Ishikawa (cell line): ENCODE data around the gene KIF5B.

Source experiments
- CEBPB ChIP-seq: IDR thresholded peaks from 2 replicates; pipeline ENCODE4 v1.6.1; 2012
- CREB1 ChIP-seq: IDR thresholded peaks from 2 replicates; pipeline ENCODE4 v1.6.1; 2012; ENCODE audit warnings: low read depth
- EGR1 ChIP-seq: IDR thresholded peaks from 2 replicates; pipeline ENCODE4 v1.6.1; 2012
- EP300 ChIP-seq: IDR thresholded peaks from 2 replicates; pipeline ENCODE4 v1.6.1; 2012; ENCODE audit warnings: borderline replicate concordance
- FOXM1 ChIP-seq: IDR thresholded peaks from 2 replicates; pipeline ENCODE4 v1.6.1; 2012; ENCODE audit warnings: low read depth, borderline replicate concordance
- NFIC ChIP-seq: IDR thresholded peaks from 2 replicates; pipeline ENCODE4 v1.6.1; 2012
- RAD21 ChIP-seq: IDR thresholded peaks from 2 replicates; pipeline ENCODE4 v1.6.1; 2012; ENCODE audit warnings: low read depth
- TAF1 ChIP-seq: IDR thresholded peaks from 2 replicates; pipeline ENCODE4 v1.6.1; 2012; ENCODE audit warnings: low read depth, mild to moderate bottlenecking
- TCF12 ChIP-seq: IDR thresholded peaks from 2 replicates; pipeline ENCODE4 v1.6.1; 2012; ENCODE audit warnings: low read depth
- TEAD4 ChIP-seq: IDR thresholded peaks from 2 replicates; pipeline ENCODE4 v1.6.1; 2012
- YY1 ChIP-seq: IDR thresholded peaks from 2 replicates; pipeline ENCODE4 v1.6.1; 2012; ENCODE audit warnings: low read depth
- ZBTB7A ChIP-seq: IDR thresholded peaks from 2 replicates; pipeline ENCODE4 v1.6.1; 2012; ENCODE audit warnings: low read depth
- TF ChIP-seq, protein P1 (sequence below): IDR thresholded peaks from 2 replicates; pipeline ENCODE4 v1.6.1; 2012
- TF ChIP-seq, protein P2 (sequence below): IDR thresholded peaks from 2 replicates; pipeline ENCODE4 v1.6.1; 2012
- TF ChIP-seq, protein P3 (sequence below): IDR thresholded peaks from 2 replicates; pipeline ENCODE4 v1.6.1; 2012; ENCODE audit warnings: low read depth, mild to moderate bottlenecking

Gene KIF5B

GRCh38 chr10:31999070-31999660, 57.1 kb downstream of the KIF5B start:
- TF ChIP-seq YY1 (no peak), NFIC (no peak), RAD21 (no peak), EGR1 (no peak)
- TF ChIP-seq, protein P1, sequence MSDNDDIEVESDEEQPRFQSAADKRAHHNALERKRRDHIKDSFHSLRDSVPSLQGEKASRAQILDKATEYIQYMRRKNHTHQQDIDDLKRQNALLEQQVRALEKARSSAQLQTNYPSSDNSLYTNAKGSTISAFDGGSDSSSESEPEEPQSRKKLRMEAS: no peak

- TF ChIP-seq ZBTB7A (no peak), TCF12 (no peak), TEAD4 (no peak)
Measured at GRCh38 chr10:31994926-31995325, 61.3 kb downstream of the KIF5B start.

DNA sequence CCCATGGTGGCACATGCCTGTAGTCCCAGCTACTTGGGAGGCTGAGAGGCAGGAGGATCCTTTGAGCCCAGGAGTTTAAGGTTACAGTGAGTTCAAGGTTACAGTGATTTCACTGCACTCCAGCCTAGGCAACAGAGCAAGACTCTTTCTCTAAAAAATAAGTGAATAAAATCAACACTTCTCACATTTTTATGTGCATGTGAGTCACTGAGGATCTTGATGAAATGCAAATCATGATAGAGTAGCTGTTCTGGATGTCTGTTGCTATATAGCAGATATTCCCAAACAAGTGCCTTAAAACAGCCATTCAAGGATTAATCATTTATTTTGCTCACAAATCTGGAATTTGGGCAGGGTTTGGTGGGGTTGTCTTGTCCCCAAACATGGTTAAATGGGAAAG, 65.3 kb downstream of the KIF5B start:
- TF ChIP-seq, protein P2, sequence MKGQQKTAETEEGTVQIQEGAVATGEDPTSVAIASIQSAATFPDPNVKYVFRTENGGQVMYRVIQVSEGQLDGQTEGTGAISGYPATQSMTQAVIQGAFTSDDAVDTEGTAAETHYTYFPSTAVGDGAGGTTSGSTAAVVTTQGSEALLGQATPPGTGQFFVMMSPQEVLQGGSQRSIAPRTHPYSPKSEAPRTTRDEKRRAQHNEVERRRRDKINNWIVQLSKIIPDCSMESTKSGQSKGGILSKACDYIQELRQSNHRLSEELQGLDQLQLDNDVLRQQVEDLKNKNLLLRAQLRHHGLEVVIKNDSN: no peak
- TF ChIP-seq YY1: no peak
- TF ChIP-seq EGR1: no peak
- no peak for TF ChIP-seq TEAD4
- no peak for TF ChIP-seq TAF1

- TF ChIP-seq, protein P1: no peak
Measured at GRCh38 chr10:31982111-31982510, 74.1 kb downstream of the KIF5B start.

GRCh38 chr10:31980471-31980870, 75.8 kb downstream of the KIF5B start:
- TF ChIP-seq, protein P2: no peak
- TF ChIP-seq, protein P3, sequence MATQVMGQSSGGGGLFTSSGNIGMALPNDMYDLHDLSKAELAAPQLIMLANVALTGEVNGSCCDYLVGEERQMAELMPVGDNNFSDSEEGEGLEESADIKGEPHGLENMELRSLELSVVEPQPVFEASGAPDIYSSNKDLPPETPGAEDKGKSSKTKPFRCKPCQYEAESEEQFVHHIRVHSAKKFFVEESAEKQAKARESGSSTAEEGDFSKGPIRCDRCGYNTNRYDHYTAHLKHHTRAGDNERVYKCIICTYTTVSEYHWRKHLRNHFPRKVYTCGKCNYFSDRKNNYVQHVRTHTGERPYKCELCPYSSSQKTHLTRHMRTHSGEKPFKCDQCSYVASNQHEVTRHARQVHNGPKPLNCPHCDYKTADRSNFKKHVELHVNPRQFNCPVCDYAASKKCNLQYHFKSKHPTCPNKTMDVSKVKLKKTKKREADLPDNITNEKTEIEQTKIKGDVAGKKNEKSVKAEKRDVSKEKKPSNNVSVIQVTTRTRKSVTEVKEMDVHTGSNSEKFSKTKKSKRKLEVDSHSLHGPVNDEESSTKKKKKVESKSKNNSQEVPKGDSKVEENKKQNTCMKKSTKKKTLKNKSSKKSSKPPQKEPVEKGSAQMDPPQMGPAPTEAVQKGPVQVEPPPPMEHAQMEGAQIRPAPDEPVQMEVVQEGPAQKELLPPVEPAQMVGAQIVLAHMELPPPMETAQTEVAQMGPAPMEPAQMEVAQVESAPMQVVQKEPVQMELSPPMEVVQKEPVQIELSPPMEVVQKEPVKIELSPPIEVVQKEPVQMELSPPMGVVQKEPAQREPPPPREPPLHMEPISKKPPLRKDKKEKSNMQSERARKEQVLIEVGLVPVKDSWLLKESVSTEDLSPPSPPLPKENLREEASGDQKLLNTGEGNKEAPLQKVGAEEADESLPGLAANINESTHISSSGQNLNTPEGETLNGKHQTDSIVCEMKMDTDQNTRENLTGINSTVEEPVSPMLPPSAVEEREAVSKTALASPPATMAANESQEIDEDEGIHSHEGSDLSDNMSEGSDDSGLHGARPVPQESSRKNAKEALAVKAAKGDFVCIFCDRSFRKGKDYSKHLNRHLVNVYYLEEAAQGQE: no peak
- TF ChIP-seq CEBPB (no peak), CREB1 (no peak), TAF1 (no peak), ZBTB7A (no peak)

DNA sequence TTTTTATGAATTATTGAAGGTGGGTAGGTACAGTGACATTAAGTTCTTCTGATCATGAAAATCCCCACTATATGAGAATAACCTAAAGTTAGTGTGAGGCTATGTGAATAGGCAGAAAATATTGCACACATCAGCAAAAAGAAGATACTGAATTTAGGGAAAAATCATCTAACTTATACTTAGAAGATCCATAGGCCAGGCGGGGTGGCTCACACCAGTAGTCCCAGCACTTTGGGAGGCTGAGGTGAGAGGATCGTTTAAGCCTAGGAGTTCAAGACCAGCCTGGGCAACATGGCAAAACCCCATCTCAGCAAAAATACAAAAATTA, 78.1 kb downstream of the KIF5B start:
- TF ChIP-seq CREB1: no peak

DNA sequence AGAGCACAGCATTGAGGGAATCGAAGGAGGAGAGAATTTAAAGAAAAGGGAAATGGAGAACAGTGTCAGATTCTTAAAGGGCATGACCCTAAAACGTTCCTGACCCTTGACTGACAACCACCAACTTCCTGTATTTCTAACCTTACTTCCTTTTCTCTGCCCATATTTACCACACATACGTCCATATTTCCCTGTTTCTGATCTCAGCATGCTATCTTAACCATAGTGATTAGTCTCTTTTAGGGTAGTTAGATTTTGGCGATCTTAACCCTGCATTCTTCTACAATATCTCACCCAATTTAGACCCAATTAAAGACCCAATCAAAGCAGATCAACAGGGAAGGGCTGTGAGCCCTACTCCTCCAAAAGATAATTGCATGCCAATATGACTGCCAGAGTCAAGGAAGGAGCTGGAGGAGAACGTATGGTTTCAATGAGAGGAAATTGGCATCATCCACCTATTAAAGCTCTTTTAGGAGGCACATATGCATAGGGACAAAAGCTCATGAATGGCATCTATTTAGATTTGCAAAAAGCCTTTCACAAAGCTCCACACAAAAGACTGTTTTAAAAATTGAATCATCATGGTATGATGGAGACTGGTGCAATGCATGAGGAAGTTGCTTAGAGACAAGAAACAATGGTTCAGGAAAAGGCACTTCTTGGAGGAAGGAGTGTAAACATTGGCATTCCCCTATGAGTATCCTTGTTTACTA, 78.6 kb downstream of the KIF5B start:
- TF ChIP-seq EP300: no peak
- TF ChIP-seq TEAD4: no peak
- TF ChIP-seq, protein P2: no peak
- TF ChIP-seq CREB1: no peak
- TF ChIP-seq YY1: no peak
- TF ChIP-seq FOXM1: no peak
- TF ChIP-seq, protein P1: no peak
- TF ChIP-seq EGR1: no peak
- TF ChIP-seq ZBTB7A: no peak
- no peak for TF ChIP-seq TAF1
- TF ChIP-seq CEBPB: no peak
- TF ChIP-seq TCF12: no peak
- TF ChIP-seq NFIC: no peak
- TF ChIP-seq RAD21: no peak
- TF ChIP-seq, protein P3: no peak
